Measurements from ENCODE around the gene ETF1. TPM values are rescaled to one million over a fixed set of nuclear protein-coding genes. Genes with fewer than 3 reads are reported as not detected.

The ETF1 gene
- total and polyA plus RNA-seq, 9 of the 15 experiments (the other 6 are each of a cell fraction or from before 2014, with no cell fraction given), result 53.7 to 209 (median 164) TPM

DNA sequence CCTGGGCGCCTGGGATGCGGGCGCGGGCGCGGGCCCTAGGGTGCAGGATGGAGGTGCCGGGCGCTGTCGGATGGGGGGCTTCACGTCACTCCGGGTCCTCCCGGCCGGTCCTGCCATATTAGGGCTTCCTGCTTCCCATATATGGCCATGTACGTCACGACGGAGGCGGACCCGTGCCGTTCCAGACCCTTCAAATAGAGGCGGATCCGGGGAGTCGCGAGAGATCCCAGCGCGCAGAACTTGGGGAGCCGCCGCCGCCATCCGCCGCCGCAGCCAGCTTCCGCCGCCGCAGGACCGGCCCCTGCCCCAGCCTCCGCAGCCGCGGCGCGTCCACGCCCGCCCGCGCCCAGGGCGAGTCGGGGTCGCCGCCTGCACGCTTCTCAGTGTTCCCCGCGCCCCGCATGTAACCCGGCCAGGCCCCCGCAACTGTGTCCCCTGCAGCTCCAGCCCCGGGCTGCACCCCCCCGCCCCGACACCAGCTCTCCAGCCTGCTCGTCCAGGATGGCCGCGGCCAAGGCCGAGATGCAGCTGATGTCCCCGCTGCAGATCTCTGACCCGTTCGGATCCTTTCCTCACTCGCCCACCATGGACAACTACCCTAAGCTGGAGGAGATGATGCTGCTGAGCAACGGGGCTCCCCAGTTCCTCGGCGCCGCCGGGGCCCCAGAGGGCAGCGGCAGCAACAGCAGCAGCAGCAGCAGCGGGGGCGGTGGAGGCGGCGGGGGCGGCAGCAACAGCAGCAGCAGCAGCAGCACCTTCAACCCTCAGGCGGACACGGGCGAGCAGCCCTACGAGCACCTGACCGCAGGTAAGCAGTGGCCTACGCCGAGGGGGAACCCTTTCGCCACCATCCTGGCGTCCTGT, 77.5 kb downstream of the ETF1 start, which contains the start of gene EGR1 (continued):
- peak; percentile 47; the same call in 1 of the 2 replicates for TF ChIP-seq HDAC6 (IDR thresholded peaks at IDR 0.05; ENCODE audit: low read depth, low read length)
- peak; percentile 58; the same call in 1 of the 2 replicates for TF ChIP-seq SIN3B (IDR thresholded peaks at IDR 0.05; ENCODE audit: low read depth)
- TF ChIP-seq HNRNPL (IDR thresholded peaks at IDR 0.05; ENCODE audit: low read depth, low read length), result peak; percentile 100
- no peak; the same call in 1 of the 2 replicates for TF ChIP-seq KLF13 (tag; IDR thresholded peaks at IDR 0.05; ENCODE audit: borderline replicate concordance, low read depth)
- TF ChIP-seq, protein P1, sequence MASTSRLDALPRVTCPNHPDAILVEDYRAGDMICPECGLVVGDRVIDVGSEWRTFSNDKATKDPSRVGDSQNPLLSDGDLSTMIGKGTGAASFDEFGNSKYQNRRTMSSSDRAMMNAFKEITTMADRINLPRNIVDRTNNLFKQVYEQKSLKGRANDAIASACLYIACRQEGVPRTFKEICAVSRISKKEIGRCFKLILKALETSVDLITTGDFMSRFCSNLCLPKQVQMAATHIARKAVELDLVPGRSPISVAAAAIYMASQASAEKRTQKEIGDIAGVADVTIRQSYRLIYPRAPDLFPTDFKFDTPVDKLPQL (IDR thresholded peaks at IDR 0.05; ENCODE audit: extremely low read depth, insufficient read length), result peak; percentile 95
- peak; percentile 57; the same call in 1 of the 2 replicates for TF ChIP-seq TAF15 (IDR thresholded peaks at IDR 0.05; ENCODE audit: low read depth, low read length)
- peak; percentile 68 for TF ChIP-seq TAF1 (IDR thresholded peaks at IDR 0.05; ENCODE audit: control insufficient read depth, extremely low read depth, insufficient read depth, low read length, severe bottlenecking)
- TF ChIP-seq, protein P2, sequence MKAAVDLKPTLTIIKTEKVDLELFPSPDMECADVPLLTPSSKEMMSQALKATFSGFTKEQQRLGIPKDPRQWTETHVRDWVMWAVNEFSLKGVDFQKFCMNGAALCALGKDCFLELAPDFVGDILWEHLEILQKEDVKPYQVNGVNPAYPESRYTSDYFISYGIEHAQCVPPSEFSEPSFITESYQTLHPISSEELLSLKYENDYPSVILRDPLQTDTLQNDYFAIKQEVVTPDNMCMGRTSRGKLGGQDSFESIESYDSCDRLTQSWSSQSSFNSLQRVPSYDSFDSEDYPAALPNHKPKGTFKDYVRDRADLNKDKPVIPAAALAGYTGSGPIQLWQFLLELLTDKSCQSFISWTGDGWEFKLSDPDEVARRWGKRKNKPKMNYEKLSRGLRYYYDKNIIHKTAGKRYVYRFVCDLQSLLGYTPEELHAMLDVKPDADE (conservative IDR thresholded peaks at IDR 0.05; ENCODE audit: control insufficient read depth, low read depth, low read length), result peak; percentile 99
- TF ChIP-seq TGIF2 (CRISPR knock-in tag; IDR thresholded peaks at IDR 0.05), result 0 out of 2 replicates have a peak, but pooled peaks have one; percentile 63
- peak; percentile 78 for TF ChIP-seq CCNT2 (IDR thresholded peaks at IDR 0.05; ENCODE audit: borderline replicate concordance, extremely low read depth, insufficient read length, low read depth, low read length)
- TF ChIP-seq CHD4 (IDR thresholded peaks at IDR 0.05; ENCODE audit: insufficient read depth, insufficient replicate concordance, low read depth, low read length, poor library complexity, severe bottlenecking), result no peak
- TF ChIP-seq ZNF146 (CRISPR knock-in tag; IDR thresholded peaks at IDR 0.05; ENCODE audit: unreplicated experiment), result no peak
- TF ChIP-seq, protein P3, sequence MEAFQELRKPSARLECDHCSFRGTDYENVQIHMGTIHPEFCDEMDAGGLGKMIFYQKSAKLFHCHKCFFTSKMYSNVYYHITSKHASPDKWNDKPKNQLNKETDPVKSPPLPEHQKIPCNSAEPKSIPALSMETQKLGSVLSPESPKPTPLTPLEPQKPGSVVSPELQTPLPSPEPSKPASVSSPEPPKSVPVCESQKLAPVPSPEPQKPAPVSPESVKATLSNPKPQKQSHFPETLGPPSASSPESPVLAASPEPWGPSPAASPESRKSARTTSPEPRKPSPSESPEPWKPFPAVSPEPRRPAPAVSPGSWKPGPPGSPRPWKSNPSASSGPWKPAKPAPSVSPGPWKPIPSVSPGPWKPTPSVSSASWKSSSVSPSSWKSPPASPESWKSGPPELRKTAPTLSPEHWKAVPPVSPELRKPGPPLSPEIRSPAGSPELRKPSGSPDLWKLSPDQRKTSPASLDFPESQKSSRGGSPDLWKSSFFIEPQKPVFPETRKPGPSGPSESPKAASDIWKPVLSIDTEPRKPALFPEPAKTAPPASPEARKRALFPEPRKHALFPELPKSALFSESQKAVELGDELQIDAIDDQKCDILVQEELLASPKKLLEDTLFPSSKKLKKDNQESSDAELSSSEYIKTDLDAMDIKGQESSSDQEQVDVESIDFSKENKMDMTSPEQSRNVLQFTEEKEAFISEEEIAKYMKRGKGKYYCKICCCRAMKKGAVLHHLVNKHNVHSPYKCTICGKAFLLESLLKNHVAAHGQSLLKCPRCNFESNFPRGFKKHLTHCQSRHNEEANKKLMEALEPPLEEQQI (IDR thresholded peaks at IDR 0.05), result no peak
- peak; percentile 97 for TF ChIP-seq GTF2F1 (IDR thresholded peaks at IDR 0.05; ENCODE audit: low read depth, low read length)
- no peak for TF ChIP-seq CCAR2 (IDR thresholded peaks at IDR 0.05; ENCODE audit: low read depth, low read length)
- peak; percentile 96; the same call in 1 of the 2 replicates for TF ChIP-seq NR1H2 (CRISPR knock-in tag; IDR thresholded peaks at IDR 0.05)
- peak; percentile 37 for TF ChIP-seq ETV5 (CRISPR knock-in tag; IDR thresholded peaks at IDR 0.05; ENCODE audit: low read depth)
- TF ChIP-seq, protein P4, sequence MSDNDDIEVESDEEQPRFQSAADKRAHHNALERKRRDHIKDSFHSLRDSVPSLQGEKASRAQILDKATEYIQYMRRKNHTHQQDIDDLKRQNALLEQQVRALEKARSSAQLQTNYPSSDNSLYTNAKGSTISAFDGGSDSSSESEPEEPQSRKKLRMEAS (CRISPR knock-in tag; IDR thresholded peaks at IDR 0.05), result peak; percentile 53; the same call in 1 of the 2 replicates
